ENCODE measurements around the gene ANKRD44.
A peak's percentile ranks its signal among the peaks of the same experiment; 100 is the strongest.

Gene ANKRD44

DNA sequence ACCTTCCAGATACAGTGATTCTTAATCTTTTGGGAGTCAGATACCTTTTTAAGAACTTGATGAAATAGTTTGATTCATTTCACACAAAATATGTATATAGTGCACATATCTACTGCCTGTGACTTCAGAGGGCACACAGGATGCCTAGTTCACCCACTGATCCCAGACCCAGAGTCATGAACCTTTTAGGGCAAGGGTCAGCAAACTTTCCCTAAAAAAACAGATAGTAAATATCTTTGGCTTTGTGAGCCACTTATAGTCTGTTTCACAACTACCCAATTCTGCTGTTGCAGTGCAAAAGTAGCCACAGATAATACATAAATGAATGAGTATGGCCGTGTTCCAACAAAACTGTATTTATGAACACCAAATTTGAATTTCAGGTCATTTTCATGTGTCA lies 124.9 kb downstream of the ANKRD44 start:
- no peak overlapping the region for H3K4me3 ChIP-seq
- no peaks in the 10 kb centered on the region for H3K4me1 ChIP-seq
- no peaks in the 10 kb centered on the region for H3K9me3 ChIP-seq
- H3K27me3 ChIP-seq (ENCODE audit: low read depth): no peaks in the 10 kb centered on the region
- H3K36me3 ChIP-seq (replicated peaks): no peaks in the 10 kb centered on the region; the same call in 1 of the 2 replicates
- in situ Hi-C loops (cut with MboI; ENCODE audit: low sequenced_read_pairs): loop anchor here (5.0 kb wide), 1 partner anchor 197 kb away; no protein-coding TSS in a partner anchor
- no peak for DNase-seq (ENCODE audit: low spot score in 2 of 2)

DNA sequence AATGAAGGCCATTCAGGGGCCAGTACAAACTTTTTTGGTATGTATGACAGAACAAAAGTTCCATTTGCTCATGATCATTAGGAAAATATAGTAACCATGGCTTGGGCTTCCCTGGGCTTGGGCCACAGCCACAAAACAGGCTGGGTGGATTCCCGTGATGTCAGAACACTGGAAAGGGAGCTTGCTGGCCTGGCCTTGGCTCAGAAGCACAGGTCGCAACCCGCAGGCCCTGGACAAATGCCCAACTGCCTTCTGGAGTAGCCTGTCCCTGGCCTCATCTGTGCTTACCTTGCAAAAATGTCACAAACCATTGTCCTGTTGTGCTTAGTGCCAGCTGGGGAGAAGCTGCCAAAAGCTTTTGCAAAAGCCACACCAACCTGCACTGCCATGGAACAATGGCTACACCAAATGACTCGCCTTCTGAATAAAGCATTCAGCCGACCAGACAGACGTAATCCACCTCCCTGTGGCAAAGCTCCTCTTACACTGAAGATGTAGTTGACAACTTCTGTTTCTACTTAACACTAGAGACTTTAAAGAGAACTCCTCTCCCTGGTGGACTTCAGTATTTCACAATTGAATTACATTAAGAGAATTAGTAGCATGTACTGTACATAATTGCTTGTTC lies 125.5 kb downstream of the ANKRD44 start:
- Histone ChIP-seq H3K27me3 (ENCODE audit: low read depth) (no peaks in the 10 kb centered on the region), H3K9me3 (no peaks in the 10 kb centered on the region), H3K36me3 (replicated peaks) (no peaks in the 10 kb centered on the region; the same call in 1 of the 2 replicates), H3K4me3 (no peak overlapping the region), H3K4me1 (no peaks in the 10 kb centered on the region)
- DNase-seq (ENCODE audit: low spot score in 2 of 2): no peak
- in situ Hi-C loops (cut with MboI; ENCODE audit: low sequenced_read_pairs): loop anchor here (5.0 kb wide), 1 partner anchor 197 kb away; no protein-coding TSS in a partner anchor

DNA sequence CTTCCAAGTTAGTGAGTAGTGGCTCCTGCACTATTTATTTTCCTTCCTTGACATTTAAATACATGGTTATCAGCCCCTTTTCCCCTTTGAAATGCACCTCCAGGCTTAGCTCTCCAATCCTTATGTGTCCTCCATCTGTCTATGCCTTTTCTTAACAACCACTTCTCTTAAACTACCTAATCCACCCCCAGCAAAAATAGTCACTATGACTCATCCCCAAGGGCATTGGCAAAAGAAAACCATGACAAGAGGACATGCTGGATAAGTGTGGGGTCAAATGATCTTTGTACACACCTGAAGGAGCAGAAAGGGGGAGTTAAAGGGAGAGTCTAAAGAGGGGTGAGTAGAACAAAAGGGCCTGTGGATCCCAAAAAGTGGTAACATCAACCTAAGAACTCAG lies 127.2 kb downstream of the ANKRD44 start:
- Histone ChIP-seq H3K27me3 (ENCODE audit: low read depth) (no peaks in the 10 kb centered on the region), H3K4me1 (no peaks in the 10 kb centered on the region), H3K9me3 (no peaks in the 10 kb centered on the region), H3K4me3 (no peak overlapping the region), H3K36me3 (replicated peaks) (no peaks in the 10 kb centered on the region; the same call in 1 of the 2 replicates)
- DNase-seq (ENCODE audit: low spot score in 2 of 2): no peak
- in situ Hi-C loops (cut with MboI; ENCODE audit: low sequenced_read_pairs): no loop called here

DNA sequence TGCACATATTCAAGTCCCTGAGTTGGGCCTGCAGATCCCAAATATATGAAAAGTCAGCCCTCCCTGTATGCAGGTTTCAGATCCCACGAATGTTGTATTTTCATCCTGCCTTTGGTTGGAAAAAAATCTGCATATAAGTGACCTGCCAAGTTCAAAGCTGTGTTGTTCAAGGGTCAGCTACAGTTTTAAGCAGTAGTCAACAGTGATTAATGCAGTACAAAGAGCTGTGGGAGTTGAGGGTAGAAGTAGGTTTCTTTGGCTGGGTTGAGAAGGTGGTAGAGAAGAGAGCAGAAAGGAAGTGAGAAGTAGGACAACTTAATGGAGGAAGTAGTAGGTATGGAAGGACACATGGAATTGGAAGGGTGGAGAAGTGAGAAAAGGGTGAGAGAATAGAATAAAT lies 127.9 kb downstream of the ANKRD44 start:
- no peak for DNase-seq (ENCODE audit: low spot score in 2 of 2)
- Histone ChIP-seq H3K4me1 (no peaks in the 10 kb centered on the region), H3K4me3 (no peak overlapping the region), H3K36me3 (replicated peaks) (no peaks in the 10 kb centered on the region; the same call in 1 of the 2 replicates), H3K27me3 (ENCODE audit: low read depth) (no peaks in the 10 kb centered on the region), H3K9me3 (no peaks in the 10 kb centered on the region)
- in situ Hi-C loops (cut with MboI; ENCODE audit: low sequenced_read_pairs): no loop called here

DNA sequence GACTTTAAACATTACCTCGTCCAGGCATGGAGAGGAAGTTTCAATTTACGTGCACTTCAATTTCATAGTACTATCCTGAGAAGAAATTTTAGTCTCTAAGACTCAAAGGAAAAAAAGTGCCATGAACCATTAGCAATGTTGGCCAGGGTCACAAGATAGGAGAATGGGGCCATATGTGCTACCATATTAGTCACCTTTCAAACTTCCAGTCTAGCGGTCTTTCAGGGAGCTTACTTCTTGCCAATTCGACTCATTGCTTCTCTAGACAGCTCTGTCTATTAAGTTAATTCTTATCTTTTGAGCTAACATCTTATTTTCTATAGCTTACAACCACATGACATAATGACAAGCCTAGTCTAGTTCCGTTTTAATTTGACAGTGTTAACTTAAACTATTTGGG lies 129.1 kb downstream of the ANKRD44 start:
- no peak for DNase-seq (ENCODE audit: low spot score in 2 of 2)
- Histone ChIP-seq H3K36me3 (replicated peaks) (no peaks in the 10 kb centered on the region; the same call in 1 of the 2 replicates), H3K4me1 (no peaks in the 10 kb centered on the region), H3K4me3 (no peak overlapping the region), H3K9me3 (no peaks in the 10 kb centered on the region), H3K27me3 (ENCODE audit: low read depth) (no peaks in the 10 kb centered on the region)
- in situ Hi-C loops (cut with MboI; ENCODE audit: low sequenced_read_pairs): no loop called here

DNA sequence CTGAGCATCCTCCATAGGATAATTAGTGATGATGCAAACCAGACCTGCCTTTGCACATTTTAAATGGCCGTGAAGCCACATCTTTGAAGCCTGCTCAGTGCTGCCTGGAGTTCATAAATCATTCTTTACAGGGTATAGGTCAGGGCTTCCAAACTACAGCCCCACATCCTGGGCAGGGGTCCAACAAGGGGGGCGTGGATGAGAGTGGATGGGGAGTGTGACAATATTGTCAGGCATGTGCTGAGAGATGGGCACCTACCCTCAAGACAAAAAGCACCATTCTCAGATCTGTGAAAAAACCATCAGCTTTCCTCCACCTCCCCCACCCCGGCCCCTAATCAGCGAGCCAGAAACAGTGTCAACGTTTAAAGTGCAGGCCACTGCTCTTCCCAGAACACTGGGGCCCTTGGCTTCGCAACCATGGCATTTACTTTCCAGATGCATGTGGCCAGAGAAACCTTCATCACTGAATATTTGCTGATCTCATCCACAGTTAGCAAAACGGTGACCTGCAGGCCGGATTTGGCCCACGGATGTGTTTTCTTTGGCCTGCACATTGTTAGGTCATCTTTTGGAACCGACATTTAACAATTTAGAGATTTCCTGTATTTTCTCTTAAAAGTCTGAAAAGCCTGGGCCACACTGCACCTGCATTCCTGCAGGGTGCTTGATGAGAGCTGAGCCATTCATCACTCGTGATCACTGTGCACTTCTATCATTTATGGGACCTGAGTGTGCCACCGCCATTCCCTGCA lies 130.7 kb downstream of the ANKRD44 start:
- H3K4me3 ChIP-seq: no peak overlapping the region
- no peaks in the 10 kb centered on the region for H3K36me3 ChIP-seq (replicated peaks)
- in situ Hi-C loops (cut with MboI; ENCODE audit: low sequenced_read_pairs): no loop called here
- peaks cover 2% of the 10 kb centered on the region; the same call in 1 of the 2 replicates for H3K27me3 ChIP-seq (ENCODE audit: low read depth)
- H3K9me3 ChIP-seq: no peaks in the 10 kb centered on the region
- no peak for DNase-seq (ENCODE audit: low spot score in 2 of 2)
- H3K4me1 ChIP-seq: no peaks in the 10 kb centered on the region

DNA sequence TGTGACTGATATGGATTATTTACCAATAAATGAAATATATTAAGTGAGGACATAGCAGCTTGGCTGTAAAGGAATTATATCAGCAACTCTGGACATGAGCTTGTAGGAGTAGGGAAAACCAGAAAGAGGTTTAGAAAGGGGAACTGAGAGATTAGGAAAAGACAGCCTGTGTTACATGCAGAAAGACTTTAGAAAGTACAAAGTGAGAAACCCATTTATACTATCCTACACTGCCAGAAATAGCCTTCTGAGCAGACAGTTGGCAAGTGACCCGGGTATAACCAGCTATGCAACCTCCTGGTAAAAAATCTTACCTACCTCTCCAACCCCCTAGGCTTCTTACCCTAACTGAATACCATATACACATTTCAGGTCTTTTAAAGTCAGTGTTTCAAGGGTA lies 134.1 kb downstream of the ANKRD44 start:
- no peak overlapping the region for H3K4me3 ChIP-seq
- peaks cover 2% of the 10 kb centered on the region; the same call in 1 of the 2 replicates for H3K27me3 ChIP-seq (ENCODE audit: low read depth)
- no peaks in the 10 kb centered on the region for H3K36me3 ChIP-seq (replicated peaks)
- in situ Hi-C loops (cut with MboI; ENCODE audit: low sequenced_read_pairs): no loop called here
- no peaks in the 10 kb centered on the region for H3K4me1 ChIP-seq
- DNase-seq (ENCODE audit: low spot score in 2 of 2): no peak
- no peaks in the 10 kb centered on the region for H3K9me3 ChIP-seq

DNA sequence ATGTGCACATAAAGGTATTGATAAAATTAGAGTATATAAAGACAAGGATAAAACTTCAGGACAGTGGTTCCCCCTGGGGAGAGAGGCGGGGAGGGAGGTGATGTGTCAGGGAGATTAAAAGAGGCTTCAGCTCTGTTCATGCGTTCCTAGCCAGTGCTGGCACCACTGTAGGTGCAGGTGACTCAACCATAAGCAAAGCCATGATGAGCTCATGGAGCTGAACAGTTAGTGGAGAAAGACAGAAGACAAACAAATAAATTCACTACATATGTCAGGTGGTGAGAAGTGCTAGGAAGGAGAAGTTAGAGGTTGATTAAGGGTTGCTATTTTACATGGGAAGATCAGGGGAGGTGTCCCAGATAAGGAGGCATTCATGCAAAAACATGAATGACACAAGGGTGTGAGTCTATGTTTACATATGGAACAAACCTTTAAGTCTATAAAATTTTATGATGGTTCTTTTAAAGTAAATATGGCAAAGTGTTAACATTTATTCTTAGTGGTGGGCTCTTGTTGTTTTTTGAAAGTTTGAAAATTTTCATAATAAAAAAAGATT lies 136.0 kb downstream of the ANKRD44 start:
- in situ Hi-C loops (cut with MboI; ENCODE audit: low sequenced_read_pairs): no loop called here
- Histone ChIP-seq H3K9me3 (no peaks in the 10 kb centered on the region), H3K27me3 (ENCODE audit: low read depth) (peaks cover 7% of the 10 kb centered on the region), H3K4me1 (no peaks in the 10 kb centered on the region), H3K4me3 (no peak overlapping the region), H3K36me3 (replicated peaks) (no peaks in the 10 kb centered on the region)
- DNase-seq (ENCODE audit: low spot score in 2 of 2): no peak

DNA sequence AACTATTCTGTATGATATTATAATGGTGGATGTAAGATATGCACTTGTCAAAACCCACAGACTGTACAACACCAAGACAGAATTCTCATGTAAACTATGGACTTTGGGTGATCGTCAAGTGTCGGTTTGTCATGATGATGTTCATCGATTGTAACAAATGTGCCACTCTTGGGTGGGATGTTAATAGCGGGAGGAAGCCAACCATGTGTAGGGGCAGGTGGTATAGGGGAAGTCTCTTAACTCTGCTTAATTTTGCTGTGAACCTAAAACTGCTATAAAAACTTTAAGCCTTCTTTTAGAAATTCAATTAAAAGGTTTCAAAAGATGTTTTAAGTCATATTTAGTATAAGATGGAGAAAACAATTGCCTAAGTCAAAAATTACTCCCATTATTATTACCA lies 139.0 kb downstream of the ANKRD44 start:
- in situ Hi-C loops (cut with MboI; ENCODE audit: low sequenced_read_pairs): no loop called here
- no peaks in the 10 kb centered on the region for H3K9me3 ChIP-seq
- H3K36me3 ChIP-seq (replicated peaks): no peaks in the 10 kb centered on the region
- no peaks in the 10 kb centered on the region for H3K4me1 ChIP-seq
- H3K27me3 ChIP-seq (ENCODE audit: low read depth): peaks cover 7% of the 10 kb centered on the region
- no peak for DNase-seq (ENCODE audit: low spot score in 2 of 2)
- H3K4me3 ChIP-seq: no peak overlapping the region

DNA sequence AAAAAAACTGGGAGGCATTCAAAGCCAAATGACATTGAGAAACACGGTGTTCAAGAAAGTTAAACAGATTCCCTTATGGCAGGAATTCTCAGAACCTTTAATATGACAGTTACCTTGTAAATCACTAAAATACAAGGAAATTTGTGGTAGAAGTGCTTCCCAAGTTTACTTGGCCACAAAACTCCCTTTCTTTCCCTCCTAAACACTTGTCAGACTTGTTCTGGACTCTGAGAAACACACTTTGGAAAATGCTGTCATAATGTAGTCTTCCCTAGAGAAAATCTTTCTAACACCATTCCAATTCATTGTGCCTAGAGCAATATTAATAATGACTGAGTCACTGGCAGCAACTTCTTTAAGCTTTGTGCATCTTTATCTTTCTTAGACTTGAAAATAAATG lies 140.4 kb downstream of the ANKRD44 start:
- in situ Hi-C loops (cut with MboI; ENCODE audit: low sequenced_read_pairs): no loop called here
- no peak overlapping the region for H3K4me3 ChIP-seq
- H3K9me3 ChIP-seq: no peaks in the 10 kb centered on the region

DNA sequence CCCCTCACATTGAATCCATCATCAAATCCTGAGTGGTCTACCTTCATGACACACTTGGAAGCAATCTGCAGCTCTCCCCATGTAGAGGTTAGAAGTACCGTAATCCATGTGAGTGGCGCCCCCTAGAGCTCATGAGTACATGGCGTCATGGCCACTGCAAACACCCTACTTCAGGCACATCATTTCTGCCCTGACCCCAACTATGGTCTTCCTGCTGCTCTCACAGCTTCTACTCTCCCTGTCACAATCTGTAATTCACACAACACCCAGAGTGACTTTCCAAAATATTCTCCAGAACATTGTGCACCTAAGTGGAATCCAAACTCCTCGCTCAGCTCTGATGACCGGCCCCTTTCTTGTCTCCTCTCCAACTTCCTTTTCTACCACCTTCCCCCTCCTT lies 141.9 kb downstream of the ANKRD44 start:
- DNase-seq (ENCODE audit: low spot score in 2 of 2): peak; percentile 42 to 85
- no peaks in the 10 kb centered on the region for H3K4me1 ChIP-seq
- no peaks in the 10 kb centered on the region for H3K36me3 ChIP-seq (replicated peaks)
- no peak overlapping the region for H3K4me3 ChIP-seq
- no peaks in the 10 kb centered on the region for H3K9me3 ChIP-seq
- peaks cover 4% of the 10 kb centered on the region; the same call in 1 of the 2 replicates for H3K27me3 ChIP-seq (ENCODE audit: low read depth)
- in situ Hi-C loops (cut with MboI; ENCODE audit: low sequenced_read_pairs): no loop called here

More for the DNA sequence above, 140.4 kb downstream of the ANKRD44 start:
- DNase-seq (ENCODE audit: low spot score in 2 of 2): no peak
- no peaks in the 10 kb centered on the region for H3K36me3 ChIP-seq (replicated peaks)
- no peaks in the 10 kb centered on the region for H3K4me1 ChIP-seq
- H3K27me3 ChIP-seq (ENCODE audit: low read depth): peaks cover 4% of the 10 kb centered on the region; the same call in 1 of the 2 replicates

DNA sequence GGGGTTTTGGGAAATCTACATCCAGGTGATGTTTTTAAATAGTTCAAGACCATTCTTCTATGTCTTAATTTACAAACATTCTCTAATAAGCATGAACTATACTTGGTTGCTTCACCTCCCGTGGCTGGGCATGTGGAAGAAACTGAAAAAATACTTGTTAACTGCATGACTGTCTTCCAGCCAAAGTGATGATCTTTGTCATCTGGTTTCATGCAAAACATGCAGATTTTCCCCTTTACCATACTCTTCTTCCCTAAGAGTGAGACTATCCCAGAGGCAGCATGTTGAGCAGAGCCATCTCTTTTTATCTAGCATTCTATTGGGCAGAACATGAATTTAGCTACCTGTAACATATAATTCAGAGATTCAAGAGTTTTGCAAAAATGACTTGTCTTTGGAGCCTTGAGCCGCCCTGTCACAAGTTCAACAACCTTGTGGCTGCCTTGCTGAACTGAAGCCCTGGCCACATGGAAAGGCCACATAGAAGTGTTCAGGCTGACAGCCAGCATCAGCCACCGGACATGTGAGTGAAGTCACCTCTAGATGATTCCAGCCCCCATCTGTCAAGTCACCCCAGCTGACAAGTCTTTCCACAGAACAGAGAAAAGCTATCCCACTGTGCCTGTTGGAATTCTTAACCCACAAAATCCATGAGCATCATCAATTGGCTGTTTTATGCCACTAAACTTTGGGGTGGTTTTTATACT lies 142.8 kb downstream of the ANKRD44 start:
- in situ Hi-C loops (cut with MboI; ENCODE audit: low sequenced_read_pairs): no loop called here
- H3K4me3 ChIP-seq: no peak overlapping the region
- H3K27me3 ChIP-seq (ENCODE audit: low read depth): peaks cover 4% of the 10 kb centered on the region; the same call in 1 of the 2 replicates
- no peak for DNase-seq (ENCODE audit: low spot score in 2 of 2)
- H3K4me1 ChIP-seq: no peaks in the 10 kb centered on the region
- no peaks in the 10 kb centered on the region for H3K9me3 ChIP-seq
- H3K36me3 ChIP-seq (replicated peaks): no peaks in the 10 kb centered on the region

DNA sequence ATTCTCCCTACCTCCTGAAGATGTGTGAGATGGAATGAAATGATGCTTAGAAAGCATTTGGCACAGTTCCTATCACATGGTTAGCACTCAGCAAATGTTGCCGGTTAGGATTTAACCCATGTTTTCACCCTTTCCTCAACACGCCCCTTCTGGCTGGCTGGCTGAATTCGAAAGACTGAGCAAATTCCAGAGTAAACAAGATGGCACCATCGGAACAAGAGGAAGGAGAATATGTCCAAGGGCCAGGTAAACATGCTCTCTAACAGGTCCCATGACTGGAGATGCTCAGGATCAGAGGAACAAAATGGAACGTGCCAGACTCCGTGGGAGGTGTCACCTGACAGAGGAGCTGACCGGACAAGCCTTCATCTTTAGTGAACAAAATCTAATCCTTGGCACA lies 145.6 kb downstream of the ANKRD44 start:
- Histone ChIP-seq H3K4me3 (no peak overlapping the region), H3K36me3 (replicated peaks) (no peaks in the 10 kb centered on the region), H3K9me3 (no peaks in the 10 kb centered on the region), H3K27me3 (ENCODE audit: low read depth) (no peaks in the 10 kb centered on the region), H3K4me1 (no peaks in the 10 kb centered on the region)
- no peak for DNase-seq (ENCODE audit: low spot score in 2 of 2)
- in situ Hi-C loops (cut with MboI; ENCODE audit: low sequenced_read_pairs): no loop called here
